ENCODE results near the gene SSR4. TPM values are rescaled to one million over a fixed set of nuclear protein-coding genes. Genes with fewer than 3 reads are reported as not detected.

SSR4 gene
- total RNA-seq, 1 experiment from 2014 or later, result 131 TPM

DNA sequence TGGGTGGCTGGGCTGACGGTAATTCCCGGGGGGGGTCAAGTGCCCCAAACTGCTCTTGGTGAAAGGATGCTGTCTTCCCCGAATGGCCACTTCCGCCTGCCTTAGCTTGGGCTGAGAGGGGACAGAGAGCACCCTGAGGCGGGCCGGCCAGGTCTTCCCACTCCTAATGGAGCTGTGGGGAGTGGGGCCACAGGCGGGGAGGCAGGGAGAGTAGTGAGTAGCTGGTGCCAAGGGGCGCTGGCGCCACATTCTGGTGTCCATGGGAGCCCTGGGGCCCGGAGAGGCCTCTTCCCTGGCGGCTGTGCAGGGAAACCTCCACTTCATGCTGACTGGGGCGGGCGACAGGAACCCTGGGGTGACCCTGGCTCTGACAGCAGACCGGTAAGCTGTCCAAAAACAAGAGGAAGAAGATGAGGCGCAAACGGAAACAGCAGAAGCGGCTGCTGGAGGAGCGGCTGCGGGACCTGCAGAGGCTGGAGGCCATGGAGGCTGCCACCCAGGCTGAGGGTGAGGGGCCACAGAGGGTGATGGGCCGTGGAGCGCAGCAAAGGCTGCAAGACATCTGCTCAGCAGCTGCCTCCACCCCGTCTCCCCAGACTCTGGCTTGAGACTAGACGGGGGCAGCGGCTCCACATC, 11.0 kb upstream of the SSR4 start:
- Histone ChIP-seq H3K4me3 (no peak overlapping the region), H3K36me3 (peaks cover 2% of the 10 kb centered on the region; the same call in 1 of the 2 replicates), H3K9me3 (replicated peaks) (no peaks in the 10 kb centered on the region), H3K4me1 (peaks cover 10% of the 10 kb centered on the region; the same call in 1 of the 2 replicates), H3K27me3 (no peaks in the 10 kb centered on the region), H3K27ac (no peak overlapping the region)
- DNase-seq, result no peak

GRCh38 chrX:153784325-153784967, 10.0 kb upstream of the SSR4 start:
- no peaks in the 10 kb centered on the region for H3K27me3 ChIP-seq
- H3K9me3 ChIP-seq (replicated peaks), result no peaks in the 10 kb centered on the region
- peaks cover 2% of the 10 kb centered on the region; the same call in 1 of the 2 replicates for H3K36me3 ChIP-seq
- no peak overlapping the region for H3K27ac ChIP-seq
- DNase-seq, result no peak
- no peak overlapping the region for H3K4me3 ChIP-seq
- H3K4me1 ChIP-seq, result peaks cover 10% of the 10 kb centered on the region; the same call in 1 of the 2 replicates

DNA sequence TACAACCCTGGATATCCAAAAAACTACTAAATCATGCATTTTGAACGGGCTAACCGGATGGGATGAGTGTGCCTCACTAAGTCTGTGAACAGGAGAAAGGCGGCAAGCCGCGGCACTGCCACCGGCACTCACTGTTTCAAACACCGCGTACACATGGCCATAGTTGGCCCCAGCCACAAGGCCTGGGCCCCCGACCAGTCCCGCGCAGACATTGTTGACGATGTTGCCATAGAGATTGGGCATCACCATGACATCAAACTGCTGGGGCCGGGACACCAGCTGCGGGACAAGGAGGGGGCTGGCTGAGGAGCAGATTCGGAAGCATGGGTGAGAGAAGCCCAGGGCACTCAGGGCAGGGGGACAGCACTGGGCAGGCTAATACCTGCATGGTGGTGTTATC, 7.8 kb upstream of the SSR4 start:
- peaks cover 2% of the 10 kb centered on the region; the same call in 1 of the 2 replicates for H3K36me3 ChIP-seq
- no peaks in the 10 kb centered on the region for H3K27me3 ChIP-seq
- no peak overlapping the region for H3K27ac ChIP-seq
- peaks cover 4% of the 10 kb centered on the region; the same call in 1 of the 2 replicates for H3K4me1 ChIP-seq
- no peak for DNase-seq
- no peaks in the 10 kb centered on the region for H3K9me3 ChIP-seq (replicated peaks)
- H3K4me3 ChIP-seq, result no peak overlapping the region

DNA sequence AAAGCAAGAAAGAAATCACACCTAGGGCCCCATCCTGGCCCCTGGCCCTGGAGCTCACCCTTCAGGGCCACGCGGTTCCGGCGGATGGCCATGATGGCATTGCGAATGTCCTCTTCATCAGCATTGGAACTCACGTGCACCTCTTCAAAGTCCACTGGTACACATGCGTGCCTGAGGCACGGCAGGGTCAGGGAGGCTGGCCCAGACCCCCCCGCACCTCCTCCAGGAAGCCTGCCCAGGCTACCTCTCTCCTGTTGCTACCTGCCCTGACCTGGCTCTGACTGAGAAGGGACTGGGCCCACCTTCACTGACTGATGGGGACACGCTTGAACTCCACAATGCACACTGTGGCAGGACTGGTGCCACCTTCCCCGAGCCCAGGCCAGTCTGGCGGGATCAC, 4.8 kb upstream of the SSR4 start:
- Histone ChIP-seq H3K4me1 (no peaks in the 10 kb centered on the region), H3K27me3 (no peaks in the 10 kb centered on the region), H3K27ac (no peak overlapping the region), H3K9me3 (replicated peaks) (no peaks in the 10 kb centered on the region), H3K36me3 (peaks cover 2% of the 10 kb centered on the region; the same call in 1 of the 2 replicates), H3K4me3 (no peak overlapping the region)
- no peak for DNase-seq

DNA sequence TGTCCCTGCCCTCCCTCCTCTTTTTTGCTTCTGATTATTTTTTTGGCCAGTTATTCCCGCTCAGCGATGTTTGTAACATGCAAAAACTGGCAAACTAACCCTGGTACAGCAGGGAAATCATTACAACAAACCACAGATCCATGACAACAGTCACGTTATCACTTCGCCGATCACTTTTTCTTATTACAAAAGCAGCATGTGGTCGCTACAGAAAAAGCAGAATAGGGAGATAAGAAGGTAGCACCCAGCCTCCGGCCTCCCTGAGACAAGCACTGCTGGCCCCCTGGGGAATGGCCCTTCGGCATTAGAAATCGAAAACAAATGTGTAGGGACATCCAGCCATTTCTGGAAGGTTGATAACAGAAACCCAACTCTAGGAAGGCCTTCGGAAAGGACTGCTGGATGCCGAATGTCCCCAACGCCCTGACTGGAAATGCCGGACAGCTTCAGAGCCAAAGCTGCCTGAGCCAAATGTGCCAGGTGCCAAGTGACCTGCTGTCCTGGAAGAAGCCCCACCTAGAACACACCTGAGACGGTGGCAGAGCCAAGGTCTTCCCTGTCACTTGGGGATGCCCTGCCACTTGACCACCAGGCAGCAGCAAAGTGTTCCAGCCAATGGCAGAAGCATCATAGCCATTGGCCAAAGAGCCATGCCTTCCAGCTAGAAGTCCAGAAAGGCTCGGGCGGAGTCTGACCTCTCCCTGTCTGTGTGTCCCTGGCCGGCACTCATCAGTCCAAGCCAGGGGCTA, 3.2 kb upstream of the SSR4 start:
- H3K9me3 ChIP-seq (replicated peaks), result no peaks in the 10 kb centered on the region
- peaks cover 2% of the 10 kb centered on the region; the same call in 1 of the 2 replicates for H3K36me3 ChIP-seq
- no peaks in the 10 kb centered on the region for H3K27me3 ChIP-seq
- H3K4me3 ChIP-seq, result no peak overlapping the region
- DNase-seq, result no peak
- no peaks in the 10 kb centered on the region for H3K4me1 ChIP-seq
- no peak overlapping the region for H3K27ac ChIP-seq

- DNase-seq, result no peak
- H3K27me3 ChIP-seq, result no peaks in the 10 kb centered on the region
- no peak overlapping the region for H3K4me3 ChIP-seq
- no peaks in the 10 kb centered on the region for H3K4me1 ChIP-seq
- no peak overlapping the region for H3K27ac ChIP-seq
- H3K9me3 ChIP-seq (replicated peaks), result no peaks in the 10 kb centered on the region
- H3K36me3 ChIP-seq, result peaks cover 4% of the 10 kb centered on the region; the same call in 1 of the 2 replicates
Measured at GRCh38 chrX:153792368-153792767, 2.1 kb upstream of the SSR4 start.

DNA sequence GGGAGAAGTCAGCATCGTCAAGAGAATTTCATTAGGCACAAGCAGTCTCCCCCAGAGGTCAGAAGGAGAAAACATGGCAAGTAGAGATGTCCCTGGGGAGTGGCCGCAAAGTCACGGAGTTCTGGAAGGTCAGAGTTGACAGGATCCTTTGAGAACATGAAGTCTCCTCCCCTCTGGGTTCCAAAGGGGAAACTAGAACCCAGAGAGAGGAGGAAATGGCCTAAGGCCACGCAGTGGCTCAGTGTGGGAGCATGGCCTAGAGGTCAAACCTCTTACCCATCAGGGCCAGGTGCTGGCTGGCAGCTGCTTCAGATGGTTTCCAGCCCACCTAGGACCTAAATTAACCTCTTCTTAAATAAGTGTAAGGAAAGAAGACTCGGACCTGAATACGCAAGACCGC, 1.2 kb upstream of the SSR4 start:
- peak in 1 of 2 experiments; percentile 26 for DNase-seq
- H3K27me3 ChIP-seq, result no peaks in the 10 kb centered on the region
- H3K36me3 ChIP-seq, result peaks cover 4% of the 10 kb centered on the region; the same call in 1 of the 2 replicates
- H3K4me1 ChIP-seq, result no peaks in the 10 kb centered on the region
- H3K9me3 ChIP-seq (replicated peaks), result no peaks in the 10 kb centered on the region
- peak overlapping the region; percentile 97 for H3K27ac ChIP-seq
- peak overlapping the region; percentile 90 for H3K4me3 ChIP-seq

DNA sequence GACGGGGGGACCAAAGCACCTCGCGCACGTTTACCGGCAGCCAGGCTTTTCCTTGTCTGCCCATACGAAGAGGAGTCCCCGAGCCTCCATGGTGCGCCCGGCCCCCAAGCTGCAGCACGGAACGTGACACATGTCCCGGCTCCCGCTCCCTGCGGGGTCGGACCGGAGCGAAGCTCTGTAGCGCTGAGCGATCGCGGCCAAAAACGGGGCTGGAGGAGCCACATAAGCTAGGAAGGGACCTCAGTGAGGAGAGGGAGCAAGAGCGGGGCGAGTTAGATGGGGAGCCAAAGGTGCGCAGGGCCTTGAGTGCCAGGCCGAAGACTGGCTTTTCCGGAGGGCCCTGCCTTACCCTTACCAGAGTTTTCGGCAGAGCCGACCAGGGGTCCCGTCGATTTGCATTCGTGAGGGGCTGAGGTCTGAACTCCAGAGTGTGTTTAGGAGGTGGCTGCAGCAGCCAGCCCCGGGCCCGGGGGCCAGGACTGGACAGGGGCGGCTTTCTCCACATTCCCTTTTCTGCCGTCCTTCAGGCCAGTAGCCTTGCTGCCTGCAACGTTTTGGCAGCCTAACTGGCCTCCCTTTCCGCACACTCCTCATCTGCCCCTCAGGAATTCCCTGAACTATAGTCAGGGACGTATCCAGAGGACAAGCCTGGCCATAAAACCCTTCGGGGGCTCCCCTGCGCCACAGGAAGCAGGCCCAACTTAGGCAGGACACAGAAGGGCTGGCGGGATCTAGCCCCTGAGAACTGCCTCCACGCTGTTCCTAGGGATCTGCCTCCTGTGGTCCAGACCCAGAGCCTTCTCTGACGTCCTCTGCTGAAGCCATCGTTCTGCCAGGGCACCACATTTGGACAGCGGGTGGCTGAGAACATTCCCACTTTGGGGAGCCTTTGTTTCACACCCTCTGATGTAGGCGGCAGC, 689 bp downstream of the SSR4 start:
- H3K27ac ChIP-seq, result peak overlapping the region; percentile 97
- peak overlapping the region; percentile 90 for H3K4me3 ChIP-seq
- H3K27me3 ChIP-seq, result no peaks in the 10 kb centered on the region
- no peaks in the 10 kb centered on the region for H3K4me1 ChIP-seq
- DNase-seq, result peak in 1 of 2 experiments; percentile 10
- no peaks in the 10 kb centered on the region for H3K9me3 ChIP-seq (replicated peaks)
- peaks cover 4% of the 10 kb centered on the region; the same call in 1 of the 2 replicates for H3K36me3 ChIP-seq

DNA sequence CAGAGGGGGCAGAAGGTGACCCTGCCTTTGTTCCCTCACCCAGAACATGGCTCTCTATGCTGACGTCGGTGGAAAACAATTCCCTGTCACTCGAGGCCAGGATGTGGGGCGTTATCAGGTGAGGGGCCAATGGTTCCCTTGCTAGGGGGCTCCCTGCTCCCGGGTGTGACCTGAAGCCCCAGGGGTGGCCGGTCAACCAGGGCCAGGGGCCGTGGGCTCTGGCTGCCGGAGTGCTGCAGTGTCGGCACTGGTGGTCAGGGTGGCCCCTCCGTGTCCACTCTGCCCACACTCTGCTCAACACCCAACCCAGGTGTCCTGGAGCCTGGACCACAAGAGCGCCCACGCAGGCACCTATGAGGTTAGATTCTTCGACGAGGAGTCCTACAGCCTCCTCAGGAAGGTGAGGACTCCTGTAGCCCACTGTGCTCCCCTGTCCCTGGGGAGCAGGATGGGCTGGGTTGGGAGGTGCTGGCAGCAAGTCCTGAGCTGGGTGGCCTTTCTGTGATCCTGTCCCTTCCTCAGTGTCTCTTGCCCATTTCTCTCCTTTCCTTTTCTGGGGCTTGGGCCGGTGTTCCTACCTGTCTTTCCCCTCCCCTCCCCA, 3.0 kb downstream of the SSR4 start:
- no peaks in the 10 kb centered on the region for H3K9me3 ChIP-seq (replicated peaks)
- H3K27ac ChIP-seq, result no peak overlapping the region
- H3K4me1 ChIP-seq, result peaks cover 4% of the 10 kb centered on the region; the same call in 1 of the 2 replicates
- H3K27me3 ChIP-seq, result no peaks in the 10 kb centered on the region
- H3K4me3 ChIP-seq, result no peak overlapping the region
- H3K36me3 ChIP-seq, result peaks cover 4% of the 10 kb centered on the region; the same call in 1 of the 2 replicates
- no peak for DNase-seq

GRCh38 chrX:153799326-153799725, 4.9 kb downstream of the SSR4 start:
- Histone ChIP-seq H3K27ac (no peak overlapping the region), H3K36me3 (peaks cover 4% of the 10 kb centered on the region; the same call in 1 of the 2 replicates), H3K4me3 (no peak overlapping the region), H3K9me3 (replicated peaks) (no peaks in the 10 kb centered on the region), H3K4me1 (peaks cover 4% of the 10 kb centered on the region; the same call in 1 of the 2 replicates), H3K27me3 (no peaks in the 10 kb centered on the region)
- DNase-seq, result no peak

GRCh38 chrX:153800177-153800722, 5.8 kb downstream of the SSR4 start:
- H3K9me3 ChIP-seq (replicated peaks), result no peaks in the 10 kb centered on the region
- no peaks in the 10 kb centered on the region for H3K27me3 ChIP-seq
- H3K27ac ChIP-seq, result no peak overlapping the region
- H3K4me1 ChIP-seq, result peaks cover 4% of the 10 kb centered on the region; the same call in 1 of the 2 replicates
- H3K4me3 ChIP-seq, result no peak overlapping the region
- peaks cover 4% of the 10 kb centered on the region; the same call in 1 of the 2 replicates for H3K36me3 ChIP-seq
- DNase-seq, result no peak

GRCh38 chrX:153800746-153801145, 6.3 kb downstream of the SSR4 start:
- Histone ChIP-seq H3K4me3 (no peak overlapping the region), H3K4me1 (peaks cover 4% of the 10 kb centered on the region; the same call in 1 of the 2 replicates), H3K36me3 (peaks cover 4% of the 10 kb centered on the region; the same call in 1 of the 2 replicates), H3K27me3 (no peaks in the 10 kb centered on the region), H3K27ac (no peak overlapping the region), H3K9me3 (replicated peaks) (no peaks in the 10 kb centered on the region)
- no peak for DNase-seq

DNA sequence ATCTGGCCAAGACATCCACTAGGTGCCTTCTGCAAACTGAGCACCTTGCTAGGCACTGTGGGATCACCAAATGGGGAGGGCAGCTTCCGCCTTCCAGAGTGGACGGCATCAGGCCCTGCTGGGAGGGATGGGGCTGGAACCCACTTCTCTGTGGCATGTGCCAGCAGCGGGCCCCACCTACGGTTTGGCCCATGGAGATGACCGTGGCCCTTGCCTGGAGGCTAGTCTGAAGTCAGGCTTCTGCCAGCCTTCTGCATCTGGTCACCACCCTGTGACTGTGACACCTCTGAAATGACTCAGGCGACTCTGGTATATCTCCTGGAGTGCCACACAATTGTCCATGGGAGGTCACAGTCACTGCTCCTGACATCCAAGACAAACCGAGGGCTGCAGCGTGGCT, 7.2 kb downstream of the SSR4 start:
- DNase-seq, result no peak
- H3K9me3 ChIP-seq (replicated peaks), result no peaks in the 10 kb centered on the region
- no peak overlapping the region for H3K27ac ChIP-seq
- H3K36me3 ChIP-seq, result no peaks in the 10 kb centered on the region; the same call in 1 of the 2 replicates
- H3K4me3 ChIP-seq, result no peak overlapping the region
- H3K27me3 ChIP-seq, result no peaks in the 10 kb centered on the region
- H3K4me1 ChIP-seq, result peaks cover 4% of the 10 kb centered on the region; the same call in 1 of the 2 replicates

All from SJCRH30 (cell line).